HCT116 (cell line): Measurements from ENCODE around the gene GBGT1. TPM values are rescaled to one million over a fixed set of nuclear protein-coding genes. Genes with fewer than 3 reads are reported as not detected.

ENCODE experiments used
- total RNA-seq: library from RNA; stranded (reverse); gene quantifications from one replicate; pipeline ENCODE4 v1.2.1, GENCODE V29; 2021; ENCODE audit not compliant: unreplicated experiment

The GBGT1 gene
- total RNA-seq, 1 experiment from 2014 or later = 0.34 TPM

Other genes starting within 250 kb of the GBGT1 start
- gene TSC1, start 219.3 kb downstream of the GBGT1 start, total RNA-seq = 34.5 TPM
- 0.20 TPM for gene GFI1B, start 185.2 kb downstream of the GBGT1 start, total RNA-seq
- 95.1 TPM for gene GTF3C5, start 132.9 kb downstream of the GBGT1 start, total RNA-seq
- gene CEL, start 101.9 kb downstream of the GBGT1 start, total RNA-seq = 6.9 TPM
- 36.1 TPM for gene RALGDS, start 42.7 kb downstream of the GBGT1 start, total RNA-seq
- not detected for gene OBP2B, start 45.3 kb upstream of the GBGT1 start, total RNA-seq
- gene ABO, start 111.3 kb upstream of the GBGT1 start, total RNA-seq = 1.2 TPM
- gene SURF6, start 172.3 kb upstream of the GBGT1 start, total RNA-seq = 30.1 TPM
- gene MED22, start 184.2 kb upstream of the GBGT1 start, total RNA-seq = 18.6 TPM
- gene RPL7A, start 184.3 kb upstream of the GBGT1 start, total RNA-seq = 2,837 TPM
- 71.7 TPM for gene SURF1, start 192.6 kb upstream of the GBGT1 start, total RNA-seq
- gene SURF2, start 192.6 kb upstream of the GBGT1 start, total RNA-seq = 27.8 TPM
- gene SURF4, start 212.1 kb upstream of the GBGT1 start, total RNA-seq = 134 TPM
- 0.37 TPM for gene STKLD1, start 212.5 kb upstream of the GBGT1 start, total RNA-seq